HepG2 (cell line): ENCODE results near the gene ENO2. TPM values are rescaled to one million over a fixed set of nuclear protein-coding genes. Genes with fewer than 3 reads are reported as not detected.

Source experiments
- ATM ChIP-seq: fragments of 450-650 bp; IDR thresholded peaks from 2 replicates; pipeline ENCODE4 v1.7.1; 2017; ENCODE audit warnings: mild to moderate bottlenecking, borderline replicate concordance
- BRF2 ChIP-seq: sonication (generic); formaldehyde crosslinking; IDR thresholded peaks from 2 replicates; pipeline ENCODE4 v1.8.1; 2022; ENCODE audit warnings: mild to moderate bottlenecking, missing genetic modification reagents
- GZF1 ChIP-seq: sonication (generic); formaldehyde crosslinking; IDR thresholded peaks from 2 replicates; pipeline ENCODE4 v1.5.1; 2020; ENCODE audit warnings: mild to moderate bottlenecking, missing genetic modification reagents
- HNRNPH1 ChIP-seq: fragments of 200-400 bp; formaldehyde crosslinking; optimal IDR thresholded peaks from 2 replicates; pipeline ENCODE3; 2017; ENCODE audit warnings: mild to moderate bottlenecking, low read depth, low read length
- KIAA2018 ChIP-seq: sonication (generic); formaldehyde crosslinking; IDR thresholded peaks from 2 replicates; pipeline ENCODE4 v1.5.0; 2020; ENCODE audit warnings: mild to moderate bottlenecking, missing genetic modification reagents, borderline replicate concordance
- RBM22 ChIP-seq: fragments of 200-400 bp; formaldehyde crosslinking; optimal IDR thresholded peaks from 2 replicates; pipeline ENCODE3; 2017; ENCODE audit warnings: mild to moderate bottlenecking, low read length, moderate library complexity
- RCOR2 ChIP-seq: IDR thresholded peaks from 2 replicates; pipeline ENCODE4 v1.6.1; 2016; ENCODE audit warnings: missing biosample characterization, missing genetic modification reagents
- ZFP91 ChIP-seq: sonication (generic); formaldehyde crosslinking; IDR thresholded peaks from 2 replicates; pipeline ENCODE4 v1.9.0; 2022; ENCODE audit warnings: missing genetic modification reagents, mild to moderate bottlenecking, borderline replicate concordance
- ZHX2 ChIP-seq, 2 experiments: sonication (generic) in 1 of 2; formaldehyde crosslinking in 1 of 2; IDR thresholded peaks; 2 replicates each; pipeline versions ENCODE4 v1.6.1 to v1.9.0; 2014 to 2022; ENCODE audit warnings: antibody characterized with exemption in 1 of 2, borderline replicate concordance in 1 of 2, inconsistent platforms in 1 of 2, low read depth in 1 of 2, missing genetic modification reagents in 1 of 2
- ZNF605 ChIP-seq: sonication (generic); formaldehyde crosslinking; IDR thresholded peaks from 2 replicates; pipeline ENCODE4 v1.8.0; 2022; ENCODE audit warnings: mild to moderate bottlenecking, missing genetic modification reagents
- ZNF768 ChIP-seq: sonication (generic); formaldehyde crosslinking; IDR thresholded peaks from 2 replicates; pipeline ENCODE4 v1.4.0; 2020; ENCODE audit warnings: missing genetic modification reagents
- polyA plus RNA-seq, 8 experiments: library from polyadenylated mRNA; depleted of rRNA in 3 of 8; stranded (reverse) in 7 of 8; unstranded in 1 of 8; fragments of >200 nt; fragmentation: Illumina TruSeq in 4 of 8; extraction: Trizol in 4 of 8; gene quantifications; 2 replicates each; pipeline versions ENCODE4 v1.2.1 to v1.2.3, GENCODE V29; 2011 to 2016; ENCODE audit warnings: low read depth in 4 of 8, missing spikeins in 1 of 8, mixed read lengths in 1 of 8; ENCODE audit not compliant: insufficient read depth in 1 of 8
- total RNA-seq, 5 experiments: library from RNA; depleted of rRNA; stranded (reverse); fragments of >200 nt; fragmentation: Illumina TruSeq; extraction: Trizol; gene quantifications; 2 replicates each; pipeline ENCODE4 v1.2.3, GENCODE V29; 2016; ENCODE audit warnings: low read depth in 1 of 5

Gene ENO2
- total and polyA plus RNA-seq, 2 of the 13 experiments (the other 11 are each of a cell fraction or from before 2014, with no cell fraction given): 19.3 to 136 TPM

GRCh38 chr12:6925540-6926279, 11.3 kb downstream of the ENO2 start (continued):
- TF ChIP-seq BRF2 (no peak), HNRNPH1 (peak; percentile 26), KIAA2018 (no peak), ZNF605 (CRISPR knock-in tag) (no peak), RCOR2 (CRISPR knock-in tag) (no peak), ATM (no peak), GZF1 (CRISPR knock-in tag) (no peak), RBM22 (peak; percentile 38), ZFP91 (CRISPR knock-in tag) (peak; percentile 52; the same call in 1 of the 2 replicates), ZNF768 (CRISPR knock-in tag) (no peak), ZHX2 (IDR thresholded peaks at IDR 0.05; ENCODE audit: low read depth) (no peak), ZHX2 (CRISPR knock-in tag; IDR thresholded peaks at IDR 0.05; ENCODE audit: borderline replicate concordance) (no peak)
